ENCODE results near the gene MACROD2.

GRCh38 chr20:14732343-14732742 lies 737.0 kb downstream of the MACROD2 start:
- TF ChIP-seq BACH2 (CRISPR knock-in tag; IDR thresholded peaks at IDR 0.05; ENCODE audit: borderline replicate concordance) (no peak), TOX (CRISPR knock-in tag; IDR thresholded peaks at IDR 0.05; ENCODE audit: borderline replicate concordance) (no peak), CREB5 (CRISPR knock-in tag; IDR thresholded peaks at IDR 0.05; ENCODE audit: low read depth) (no peak), RARB (CRISPR knock-in tag; IDR thresholded peaks at IDR 0.05) (no peak)
